ENCODE results near the gene ITGA1.

- TF ChIP-seq CTCF (optimal IDR thresholded peaks at IDR 0.05 in 1 of 3, IDR thresholded peaks at IDR 0.05 in 1 of 3, conservative IDR thresholded peaks at IDR 0.05 in 1 of 3; ENCODE audit: extremely low read depth in 1 of 3, insufficient read depth in 2 of 3, low read length in 3 of 3) (no peak), EZH2 (IDR thresholded peaks at IDR 0.05; ENCODE audit: low read length) (no peak)
These were observed 160.1 kb downstream of the ITGA1 start for GRCh38 chr5:52947851-52948250.
